Kidney (tissue), 14 donors: ENCODE results near the gene NHSL2. TPM values are rescaled to one million over a fixed set of nuclear protein-coding genes. Genes with fewer than 3 reads are reported as not detected.

Experiments used
- DNase-seq, 5 donors: peaks; one replicate each; pipeline ENCODE4 v3.0.0-alpha.2; 2013 to 2020
- FAIRE-seq: peaks from 2 replicates; lab custom pipeline; 2012; peaks lifted over from hg19 to GRCh38; lab: Jason Lieb, UNC
- H3K27ac ChIP-seq, 2 donors: one replicate each; pipeline ENCODE4 v1.7.0; 2013; ENCODE audit warnings: low read depth in 2 of 2, low read length in 2 of 2, inconsistent platforms in 1 of 2
- H3K27me3 ChIP-seq: one replicate; pipeline ENCODE4 v1.7.1; 2013; ENCODE audit warnings: low read length, inconsistent platforms; ENCODE audit not compliant: control insufficient read depth, insufficient read depth
- H3K36me3 ChIP-seq, 3 donors: one replicate each; pipeline versions ENCODE4 v1.7.0 to v1.7.1; 2013; ENCODE audit warnings: low read length in 3 of 3, control low read depth in 1 of 3, inconsistent platforms in 1 of 3; ENCODE audit not compliant: insufficient read depth in 3 of 3, control insufficient read depth in 2 of 3
- H3K4me1 ChIP-seq, 3 donors: one replicate each; pipeline versions ENCODE4 v1.7.0 to v1.7.1; 2013; ENCODE audit warnings: low read length in 3 of 3, inconsistent platforms in 1 of 3, low read depth in 1 of 3; ENCODE audit not compliant: control insufficient read depth in 2 of 3, insufficient read depth in 2 of 3
- H3K4me3 ChIP-seq, 3 donors: one replicate each; pipeline versions ENCODE4 v1.7.0 to v1.8.1; 2013; ENCODE audit warnings: low read length in 3 of 3, control low read depth in 1 of 3, inconsistent platforms in 1 of 3
- H3K9ac ChIP-seq, 3 donors: one replicate each; pipeline versions ENCODE4 v1.7.0 to v1.7.1; 2013; ENCODE audit warnings: low read length in 3 of 3, control low read depth in 1 of 3, inconsistent platforms in 1 of 3
- H3K9me3 ChIP-seq, 3 donors: one replicate each; pipeline versions ENCODE4 v1.7.0 to v1.7.1; 2013; ENCODE audit warnings: low read length in 3 of 3, control low read depth in 1 of 3, inconsistent platforms in 1 of 3; ENCODE audit not compliant: control insufficient read depth in 2 of 3, insufficient read depth in 1 of 3
- CTCF ChIP-seq: IDR thresholded peaks from 3 replicates; pipeline ENCODE4 v1.5.1; 2012; ENCODE audit warnings: mild to moderate bottlenecking, moderate library complexity, borderline replicate concordance; ENCODE audit not compliant: insufficient read depth; ENCODE audit errors: extremely low read depth
- intact Hi-C: fragments of 100-400 bp; cut with DNase I; formaldehyde crosslinking; loops from one replicate; pipeline ENCODE4 v1.11.1; 2022
- polyA plus RNA-seq: library from polyadenylated mRNA; stranded (reverse); fragments of 350-450 nt; fragmentation: Illumina TruSeq; extraction: RNeasy Lipid Tissue Mini Kit (QIAGEN cat#74804); gene quantifications from one replicate; pipeline ENCODE4 v1.2.3, GENCODE V29; 2014; ENCODE audit warnings: low read depth, low replicate concordance; ENCODE audit not compliant: insufficient read depth
- total RNA-seq: library from RNA; stranded (reverse); fragmentation: NEBNext Ultra II Directional; extraction: Animal tissue kit (Norgen Biotek cat#: 25700); gene quantifications from one replicate; pipeline ENCODE4 v1.2.1, GENCODE V29; 2021
- donor health status: control.
- donor health status: control.
- donor health status: control.
- donor health status: control.
- donor health status: control.
- donor health status: DM: yes; HTN: yes; CAD: no.
- donor health status: Normal renal cell carcinoma (clear cell type).

Gene NHSL2
- total and polyA plus RNA-seq, 2 donors from 2014 or later = 1.3 to 10.8 TPM

GRCh38 chrX:72142794-72143608, 232.4 kb downstream of the NHSL2 start:
- DNase-seq (no peak), FAIRE-seq (no peak)
- Histone ChIP-seq H3K9me3 (no peaks in the 10 kb centered on the region), H3K36me3 (no peaks in the 10 kb centered on the region), H3K27me3 (peaks cover 4% of the 10 kb centered on the region), H3K4me3 (no peak overlapping the region), H3K9ac (no peak overlapping the region), H3K27ac (no peak overlapping the region), H3K4me1 (no peaks in the 10 kb centered on the region)
- intact Hi-C loops = no loop called here
- no peak for TF ChIP-seq CTCF

- H3K27ac ChIP-seq = no peak overlapping the region
- DNase-seq (no peak), FAIRE-seq (no peak)
- no peak overlapping the region for H3K4me3 ChIP-seq
- H3K27me3 ChIP-seq = peaks cover 3% of the 10 kb centered on the region
- intact Hi-C loops = no loop called here
- no peaks in the 10 kb centered on the region for H3K4me1 ChIP-seq
- H3K9ac ChIP-seq = no peak overlapping the region
- TF ChIP-seq CTCF = no peak
- H3K9me3 ChIP-seq = no peaks in the 10 kb centered on the region
- H3K36me3 ChIP-seq = no peaks in the 10 kb centered on the region
Observed at GRCh38 chrX:72143609-72143907, 232.9 kb downstream of the NHSL2 start.

- no peaks in the 10 kb centered on the region for H3K36me3 ChIP-seq
- no peak overlapping the region for H3K27ac ChIP-seq
- H3K27me3 ChIP-seq = peaks cover 2% of the 10 kb centered on the region
- no peaks in the 10 kb centered on the region for H3K9me3 ChIP-seq
- H3K9ac ChIP-seq = no peak overlapping the region
- intact Hi-C loops = no loop called here
- no peak for DNase-seq
- no peaks in the 10 kb centered on the region for H3K4me1 ChIP-seq
- H3K4me3 ChIP-seq = no peak overlapping the region
- FAIRE-seq = no peak
- no peak for TF ChIP-seq CTCF
Observed at GRCh38 chrX:72145181-72145580, 234.5 kb downstream of the NHSL2 start.
